Prostate gland (tissue), 1 donor: ENCODE results near the gene ANKRD27.

Experiments used
- POLR2A ChIP-seq: fragments of 450-650 bp; IDR thresholded peaks from one replicate; pipeline ENCODE4 v1.6.1; 2016; ENCODE audit warnings: antibody characterized with exemption, mild to moderate bottlenecking
- POLR2AphosphoS5 ChIP-seq: sonication (generic); formaldehyde crosslinking; IDR thresholded peaks from one replicate; pipeline ENCODE4 v1.6.1; 2017; ENCODE audit warnings: antibody characterized with exemption

DNA sequence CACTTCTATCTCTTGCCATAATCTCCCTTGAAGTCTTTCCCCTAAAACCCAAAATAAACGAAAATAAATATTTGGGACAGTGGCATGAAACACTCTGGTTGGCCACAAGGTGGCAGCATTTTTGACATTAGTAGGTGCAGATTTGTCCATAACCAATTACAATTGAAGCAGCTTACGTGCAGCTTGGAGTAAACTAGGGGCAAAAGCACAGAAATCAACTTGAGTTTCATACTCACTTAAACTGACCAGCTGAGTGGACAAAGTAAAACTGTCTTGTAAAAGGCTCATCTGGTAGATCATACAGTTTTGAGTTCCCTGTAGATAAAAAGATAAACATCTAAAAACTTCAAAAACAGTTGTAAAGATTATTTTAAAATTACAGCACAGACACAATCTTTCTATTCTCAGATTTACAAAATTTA, 75.2 kb downstream of the ANKRD27 start:
- TF ChIP-seq POLR2A = no peak
- TF ChIP-seq POLR2AphosphoS5 = peak; percentile 40
